ENCODE measurements around the gene ADAMTS8. TPM values are rescaled to one million over a fixed set of nuclear protein-coding genes. Genes with fewer than 3 reads are reported as not detected.

The ADAMTS8 gene
- total RNA-seq, 2 donors from 2014 or later: 2.5 to 7.8 TPM

DNA sequence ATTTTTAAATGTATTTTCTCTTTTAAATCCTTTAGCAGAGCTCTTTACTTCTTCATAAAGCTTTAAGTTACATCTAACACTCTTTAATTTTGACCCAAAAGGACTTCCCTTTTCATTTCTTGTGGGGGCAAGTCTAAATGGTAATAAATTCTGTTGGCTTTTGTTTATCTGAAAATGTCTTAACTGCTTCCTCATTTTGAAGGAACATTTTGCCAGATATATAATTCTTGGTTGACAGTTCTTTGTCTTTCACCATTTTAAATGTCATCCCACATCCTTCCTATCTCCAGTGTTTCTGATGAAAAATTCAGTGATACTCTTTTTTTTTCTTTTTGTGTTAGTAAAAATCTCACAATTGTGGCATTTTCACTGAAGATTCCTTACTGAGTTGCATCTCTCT is 69.0 kb downstream of the ADAMTS8 start:
- TF ChIP-seq, protein P1, sequence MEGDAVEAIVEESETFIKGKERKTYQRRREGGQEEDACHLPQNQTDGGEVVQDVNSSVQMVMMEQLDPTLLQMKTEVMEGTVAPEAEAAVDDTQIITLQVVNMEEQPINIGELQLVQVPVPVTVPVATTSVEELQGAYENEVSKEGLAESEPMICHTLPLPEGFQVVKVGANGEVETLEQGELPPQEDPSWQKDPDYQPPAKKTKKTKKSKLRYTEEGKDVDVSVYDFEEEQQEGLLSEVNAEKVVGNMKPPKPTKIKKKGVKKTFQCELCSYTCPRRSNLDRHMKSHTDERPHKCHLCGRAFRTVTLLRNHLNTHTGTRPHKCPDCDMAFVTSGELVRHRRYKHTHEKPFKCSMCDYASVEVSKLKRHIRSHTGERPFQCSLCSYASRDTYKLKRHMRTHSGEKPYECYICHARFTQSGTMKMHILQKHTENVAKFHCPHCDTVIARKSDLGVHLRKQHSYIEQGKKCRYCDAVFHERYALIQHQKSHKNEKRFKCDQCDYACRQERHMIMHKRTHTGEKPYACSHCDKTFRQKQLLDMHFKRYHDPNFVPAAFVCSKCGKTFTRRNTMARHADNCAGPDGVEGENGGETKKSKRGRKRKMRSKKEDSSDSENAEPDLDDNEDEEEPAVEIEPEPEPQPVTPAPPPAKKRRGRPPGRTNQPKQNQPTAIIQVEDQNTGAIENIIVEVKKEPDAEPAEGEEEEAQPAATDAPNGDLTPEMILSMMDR (IDR thresholded peaks at IDR 0.05): no peak

DNA sequence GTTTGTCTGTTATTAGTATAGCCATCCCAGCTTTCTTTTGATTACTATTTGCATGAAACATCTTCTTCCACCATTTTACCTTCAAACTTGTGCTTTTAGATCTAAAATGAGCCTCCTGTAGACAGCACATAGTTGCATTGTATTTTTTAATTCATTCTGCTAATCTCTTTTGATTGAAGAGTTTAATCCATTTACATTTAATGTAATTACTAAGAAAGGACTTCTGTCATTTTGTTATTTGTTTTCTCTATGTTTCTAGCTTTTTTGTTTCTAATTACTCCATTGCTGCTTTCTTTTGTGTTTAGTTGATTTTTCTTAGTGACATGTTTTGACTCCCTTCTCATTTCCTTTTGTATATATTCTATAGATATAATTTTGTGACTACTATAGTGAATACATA is 70.0 kb downstream of the ADAMTS8 start:
- Histone ChIP-seq H3K9me3 (peaks cover 0 to 25% of the 10 kb centered on the region in 2 donors), H3K27ac (no peak overlapping the region), H3K4me1 (no peaks in the 10 kb centered on the region), H3K27me3 (no peaks in the 10 kb centered on the region), H3K4me3 (no peak overlapping the region), H3K36me3 (no peaks in the 10 kb centered on the region)
- TF ChIP-seq, protein P1 (IDR thresholded peaks at IDR 0.05): no peak
- DNase-seq (ENCODE audit: low spot score): no peak

More for the DNA sequence above, 69.0 kb downstream of the ADAMTS8 start:
- no peak for DNase-seq (ENCODE audit: low spot score)
- no peaks in the 10 kb centered on the region for H3K27me3 ChIP-seq
- H3K9me3 ChIP-seq: peaks cover 0 to 25% of the 10 kb centered on the region in 2 donors
- H3K36me3 ChIP-seq: no peaks in the 10 kb centered on the region
- H3K4me1 ChIP-seq: no peaks in the 10 kb centered on the region
- no peak overlapping the region for H3K27ac ChIP-seq
- H3K4me3 ChIP-seq: no peak overlapping the region

Other genes with a start within 250 kb of the ADAMTS8 start
- 10 to 100 TPM; 27.7 to 48.5 TPM for gene ZBTB44, start 113.7 kb downstream of the ADAMTS8 start, total RNA-seq
- gene ADAMTS15, start 20.0 kb upstream of the ADAMTS8 start, total RNA-seq: 10 to 100 TPM; 17.5 to 21.2 TPM

Measured in right atrium auricular region (tissue), 2 donors.